ENCODE measurements around the gene VTI1B.

DNA sequence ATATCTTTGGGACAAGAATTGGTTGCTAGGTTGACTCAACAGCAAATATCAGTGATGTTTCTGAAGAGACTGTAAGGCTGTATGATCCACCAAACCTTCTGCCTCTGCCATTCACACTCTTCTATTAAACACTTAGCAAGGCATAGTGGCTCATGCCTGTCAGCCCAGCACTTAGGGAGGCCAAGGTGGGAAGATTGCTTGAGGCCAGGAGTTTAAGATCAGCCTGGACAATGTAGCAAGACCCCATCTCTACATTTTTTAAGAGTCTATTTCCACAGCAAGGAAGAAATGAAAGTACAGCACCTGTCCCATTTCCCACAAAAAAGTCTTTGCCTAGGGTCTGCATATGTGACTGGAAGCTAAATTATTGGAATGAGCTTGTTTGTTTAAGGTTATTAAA is 46.9 kb downstream of the VTI1B start:
- TF ChIP-seq CTCF (IDR thresholded peaks at IDR 0.05) (no peak), POLR2A (IDR thresholded peaks at IDR 0.05) (no peak)

Measured in vagina (tissue), 2 donors.